Muscle of arm (tissue), 14 donors: Measurements from ENCODE around the gene TMEM63C. TPM values are rescaled to one million over a fixed set of nuclear protein-coding genes. Genes with fewer than 3 reads are reported as not detected.

Experiments used
- DNase-seq: peaks from one replicate; pipeline ENCODE4 v3.0.0-alpha.2; 2013
- long read RNA-seq, 11 donors: transcript quantifications; one replicate each; lab custom pipeline, GENCODE V29; 2026
- polyA plus RNA-seq, 12 donors: library from polyadenylated mRNA; unstranded; fragments of 120-200 nt; gene quantifications; one replicate each; pipeline ENCODE4 v1.2.1, GENCODE V29; 2013; ENCODE audit not compliant: insufficient read length in 12 of 12

Gene TMEM63C
- polyA plus RNA-seq, result 10 to 100 TPM in 1 of 12 donors, 1 to 10 TPM in 6, under 1 TPM in 4, not detected in 1; 0.27 to 15.1 (median 1.0) TPM
- long read RNA-seq, donor 1, partial matches to known transcripts, result 7 of 8 reads
- long read RNA-seq, donor 1, other reads (novel, unspliced or antisense), result 0 of 8 reads
- long read RNA-seq, donor 2, result 0 reads
- long read RNA-seq, donor 3, result 0 reads
- long read RNA-seq, donor 4, result 0 reads
- long read RNA-seq, donor 5, result 0 reads
- long read RNA-seq, donor 6, result 0 reads
- long read RNA-seq, donor 7, result 0 reads
- long read RNA-seq, donor 8, result 0 reads
- long read RNA-seq, donor 9, result 0 reads
- long read RNA-seq, donor 10, result 0 reads
- long read RNA-seq, donor 11, result 0 reads

GRCh38 chr14:77181603-77182437, at the start of gene TMEM63C:
TSS of gene TMEM63C (plus strand) at chr14:77181798. CDS start at chr14:77218814, 37,016 bp downstream.
- DNase-seq, result no peak

- no peak for DNase-seq
Observed at GRCh38 chr14:77131871-77132486, 49.6 kb upstream of the TMEM63C start.

GRCh38 chr14:77133720-77134338, 47.8 kb upstream of the TMEM63C start:
- DNase-seq, result peak; percentile 80

GRCh38 chr14:77139022-77139421, 42.6 kb upstream of the TMEM63C start:
- no peak for DNase-seq

DNA sequence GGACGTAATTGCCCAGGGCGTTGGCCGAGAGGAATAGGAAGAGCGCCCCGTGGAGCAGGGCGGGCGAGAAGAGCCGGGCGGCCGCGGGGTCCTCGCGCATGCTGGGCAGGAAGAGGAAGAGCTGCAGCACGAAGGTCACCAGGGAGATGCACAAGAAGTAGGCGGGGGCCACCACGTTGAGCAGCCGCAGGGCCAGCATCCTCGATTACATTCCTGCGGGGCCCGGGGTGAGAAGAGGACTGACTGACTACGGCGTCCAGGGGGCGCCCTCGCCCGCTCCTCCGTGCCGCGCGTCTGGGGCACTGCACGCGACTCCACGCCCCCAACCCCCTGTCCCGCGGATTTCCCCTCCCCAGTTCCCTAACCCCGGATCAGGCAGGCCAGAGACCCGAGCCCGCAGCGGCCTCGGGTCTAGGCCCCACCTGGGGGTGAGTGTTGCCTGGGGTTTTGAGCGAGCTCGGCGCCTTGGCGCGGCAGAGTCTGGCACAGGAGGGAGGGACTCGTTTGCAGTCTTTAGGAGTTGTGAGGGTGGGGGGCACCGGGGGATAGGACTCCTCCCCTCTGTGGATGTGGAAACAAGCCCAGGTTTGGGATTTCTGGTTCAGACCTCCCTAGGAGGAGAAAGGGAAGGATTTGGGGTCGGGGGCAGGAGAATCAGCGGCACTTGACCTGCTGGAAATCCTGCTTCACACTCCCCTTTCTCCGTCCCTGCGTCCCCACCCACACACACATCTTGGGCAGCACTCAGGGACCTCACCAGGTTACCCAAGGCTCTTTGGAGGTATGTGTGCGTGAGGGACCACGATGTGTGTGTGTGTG, 41.8 kb upstream of the TMEM63C start:
- DNase-seq, result no peak

DNA sequence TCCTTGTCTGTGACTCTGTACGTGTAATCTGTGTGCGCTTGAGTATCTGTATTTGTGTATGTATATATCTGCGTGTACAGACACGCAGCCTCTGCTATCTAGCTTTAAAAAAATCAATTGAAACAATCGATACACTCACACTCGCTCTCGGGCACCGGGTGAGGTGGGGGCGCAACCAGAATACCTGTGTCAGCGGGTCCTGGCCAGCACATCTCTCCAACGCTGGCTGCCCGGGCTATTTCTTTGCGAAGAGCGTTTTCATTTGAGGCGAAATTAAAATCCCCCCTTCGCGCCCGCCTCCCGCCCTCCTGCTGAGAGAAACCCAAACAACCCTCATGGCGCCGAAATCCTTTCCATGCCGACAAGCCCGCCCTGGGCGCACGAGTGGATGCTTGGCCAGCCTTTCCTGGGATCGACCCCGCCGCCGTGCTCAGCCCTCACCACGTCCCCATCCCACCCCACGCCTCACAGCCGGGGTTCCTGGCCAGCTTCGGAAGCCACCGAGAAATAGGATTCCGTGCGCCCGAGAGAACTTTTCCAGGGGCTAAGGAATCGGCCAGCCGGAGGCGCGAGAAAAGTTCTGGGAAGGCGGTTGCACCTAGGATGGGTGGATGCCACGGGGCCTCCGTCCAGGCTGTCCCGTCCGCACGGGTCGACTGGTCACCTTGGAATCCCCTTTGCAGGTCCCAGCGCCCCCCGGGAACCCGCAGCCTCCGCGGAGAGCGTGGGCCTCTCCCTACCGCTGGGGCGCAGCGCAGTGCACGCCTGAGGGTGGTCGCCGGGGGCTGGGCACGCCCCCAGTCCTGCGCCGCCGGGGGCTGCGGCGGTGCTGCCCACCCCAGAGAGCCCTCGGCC, 41.0 kb upstream of the TMEM63C start:
- no peak for DNase-seq

GRCh38 chr14:77141214-77142004, 40.2 kb upstream of the TMEM63C start, which contains the start of gene ZDHHC22:
TSS of gene ZDHHC22 (minus strand) at chr14:77141791. CDS start at chr14:77139738, 2,053 bp downstream.
- no peak for DNase-seq

DNA sequence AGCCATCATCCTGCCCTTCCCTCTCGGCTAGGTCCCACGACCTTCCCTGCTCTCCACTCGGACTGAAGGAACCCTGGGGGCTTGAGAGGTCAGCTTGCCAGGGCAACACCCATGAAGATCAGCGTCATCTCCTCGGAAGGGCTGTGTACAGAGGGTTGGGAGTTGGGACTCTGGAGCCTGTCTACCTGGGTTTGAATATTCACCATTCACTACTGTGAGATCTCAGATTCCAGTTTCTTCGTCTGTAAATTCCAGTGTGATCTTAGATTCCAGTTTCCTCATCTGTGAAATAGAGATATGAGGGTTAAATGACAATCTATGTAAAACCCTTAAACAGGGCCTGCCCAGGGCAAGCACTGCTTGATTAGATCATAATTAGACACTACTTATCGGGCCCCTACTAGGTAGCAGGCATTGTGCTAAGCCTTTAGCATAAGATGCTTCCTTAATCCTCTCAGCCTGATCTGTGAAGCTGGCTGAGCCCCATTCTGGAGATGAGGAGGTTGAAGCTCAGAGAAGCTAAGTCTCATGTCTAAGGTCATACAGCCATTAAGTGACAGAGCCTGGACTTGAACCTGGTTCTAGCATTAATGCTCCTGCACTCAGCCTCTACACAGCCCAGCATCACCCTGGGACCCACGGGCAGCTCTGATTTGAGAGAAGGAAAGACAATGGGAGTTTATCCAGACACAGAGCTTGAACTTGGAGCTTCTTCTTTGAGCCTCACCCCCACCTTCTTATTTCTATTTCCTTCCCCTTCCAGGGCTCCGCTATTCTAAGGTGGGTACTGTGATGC, 39.4 kb upstream of the TMEM63C start:
- no peak for DNase-seq

- no peak for DNase-seq
Observed at GRCh38 chr14:77143071-77143470, 38.5 kb upstream of the TMEM63C start.

- no peak for DNase-seq
Observed at GRCh38 chr14:77144412-77145115, 37.0 kb upstream of the TMEM63C start.

- no peak for DNase-seq
Observed at GRCh38 chr14:77145975-77146740, 35.4 kb upstream of the TMEM63C start.

GRCh38 chr14:77148510-77149231, 32.9 kb upstream of the TMEM63C start:
- DNase-seq, result no peak

DNA sequence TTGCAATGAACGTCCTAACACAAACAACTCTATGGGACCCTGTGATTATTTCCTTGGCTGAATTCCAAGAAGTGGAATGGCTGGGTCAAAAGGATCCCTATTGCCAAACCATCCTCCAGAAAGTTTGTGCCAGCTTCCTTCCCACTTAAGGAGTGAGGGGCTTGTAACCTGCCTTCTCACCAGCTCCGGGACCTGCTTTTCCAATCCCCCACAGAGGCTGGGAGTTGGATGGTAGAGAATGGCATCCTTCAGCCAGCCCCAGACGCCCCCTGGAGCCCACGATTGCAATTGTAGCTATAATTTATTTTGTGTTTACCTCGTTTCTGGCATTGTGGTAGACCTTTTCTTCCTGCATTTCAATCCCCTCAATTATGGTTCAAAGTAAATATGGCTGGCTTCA, 30.4 kb upstream of the TMEM63C start:
- no peak for DNase-seq

- no peak for DNase-seq
Observed at GRCh38 chr14:77151918-77152588, 29.5 kb upstream of the TMEM63C start.

- DNase-seq, result no peak
Observed at GRCh38 chr14:77153802-77154201, 27.8 kb upstream of the TMEM63C start.

DNA sequence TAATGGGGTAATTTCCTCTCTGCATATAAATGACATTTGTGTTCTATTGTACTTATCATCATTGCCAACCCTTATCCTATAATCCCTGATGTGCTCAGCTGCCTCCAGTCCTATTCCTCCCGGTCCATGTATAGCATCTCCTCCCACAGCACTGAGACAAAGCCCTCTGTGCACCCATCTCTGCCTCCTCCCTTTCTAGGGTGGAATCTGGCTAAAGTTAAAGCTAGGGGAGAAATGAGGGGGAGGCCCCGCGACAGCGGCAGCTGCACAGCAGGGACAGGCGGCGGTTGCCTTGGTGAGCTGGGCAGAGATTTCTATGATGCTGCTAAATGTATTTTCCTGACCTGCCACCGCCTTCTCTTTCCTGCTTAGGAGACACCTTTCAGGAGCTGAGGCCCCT, 27.2 kb upstream of the TMEM63C start:
- no peak for DNase-seq
